HEK293 (cell line): ENCODE measurements around the gene AFF1.

Experiments
- CTCF ChIA-PET: fragments of 350-600 bp; formaldehyde crosslinking; extraction: SDS; loops from one replicate; lab custom pipeline; 2021; ENCODE audit warnings: antibody characterized with exemption; lab: Yijun Ruan, JAX
- POLR2A ChIA-PET: fragments of 300-600 bp; formaldehyde crosslinking; extraction: SDS; loops from one replicate; lab custom pipeline; 2020; ENCODE audit warnings: antibody characterized with exemption, inconsistent platforms; lab: Yijun Ruan, JAX
- H3K27ac ChIP-seq: fragments of 200-500 bp; sonication (Bioruptor generic); 2 replicates; pipeline ENCODE4 v1.5.1; 2014; ENCODE audit warnings: low read depth, low read length, control low read depth, inconsistent platforms; ENCODE audit errors: extremely low read depth
- H3K36me3 ChIP-seq, 2 experiments: fragments of 200-500 bp in 1 of 2; sonication (Bioruptor generic) in 1 of 2; 1 replicate in 1 of 2; 2 replicates in 1 of 2; pipeline ENCODE4 v1.5.1; 2014 to 2017; ENCODE audit warnings: inconsistent platforms in 2 of 2, low read length in 2 of 2; ENCODE audit not compliant: control insufficient read depth in 2 of 2, insufficient read depth in 1 of 2
- H3K4me1 ChIP-seq: fragments of 200-500 bp; sonication (Bioruptor generic); 2 replicates; pipeline ENCODE4 v1.5.1; 2014; ENCODE audit warnings: mild to moderate bottlenecking, low read length, inconsistent platforms; ENCODE audit not compliant: control insufficient read depth, insufficient read depth
- H3K4me3 ChIP-seq: 2 replicates; pipeline ENCODE4 v1.5.1; 2011; ENCODE audit warnings: low read depth, mild to moderate bottlenecking, control low read depth, low read length, moderate library complexity
- H3K9me3 ChIP-seq: fragments of 200-500 bp; sonication (Bioruptor generic); 2 replicates; pipeline ENCODE4 v1.5.1; 2014; ENCODE audit warnings: low read depth, low read length, inconsistent platforms; ENCODE audit not compliant: control insufficient read depth, insufficient read depth
- IKZF3 ChIP-seq: fragments of 450-650 bp; IDR thresholded peaks from 2 replicates; pipeline ENCODE4 v1.5.0; 2018; ENCODE audit warnings: missing biosample characterization, mild to moderate bottlenecking, missing genetic modification characterization, moderate library complexity
- RBAK ChIP-seq: fragments of 450-650 bp; formaldehyde crosslinking; IDR thresholded peaks from 2 replicates; pipeline ENCODE4 v1.5.1; 2016; ENCODE audit warnings: missing biosample characterization, missing genetic modification characterization
- REST ChIP-seq: fragments of 450-650 bp; formaldehyde crosslinking; IDR thresholded peaks from 2 replicates; pipeline ENCODE4 v1.5.1; 2016; ENCODE audit warnings: missing biosample characterization, missing genetic modification characterization
- SCRT2 ChIP-seq: fragments of 450-650 bp; formaldehyde crosslinking; IDR thresholded peaks from 2 replicates; pipeline ENCODE4 v1.5.1; 2016; ENCODE audit warnings: missing biosample characterization, missing genetic modification characterization
- WT1 ChIP-seq: fragments of 450-650 bp; formaldehyde crosslinking; IDR thresholded peaks from 2 replicates; pipeline ENCODE4 v1.5.1; 2016; ENCODE audit warnings: missing biosample characterization, missing genetic modification characterization
- ZBTB11 ChIP-seq: fragments of 450-650 bp; formaldehyde crosslinking; conservative IDR thresholded peaks from 2 replicates; pipeline ENCODE4 v1.5.1; 2016; ENCODE audit warnings: low read depth, missing biosample characterization, missing genetic modification characterization
- ZFP69B ChIP-seq: fragments of 450-650 bp; formaldehyde crosslinking; IDR thresholded peaks from 2 replicates; pipeline ENCODE4 v1.5.1; 2016; ENCODE audit warnings: missing biosample characterization, missing genetic modification characterization
- ZNF221 ChIP-seq: fragments of 450-650 bp; formaldehyde crosslinking; IDR thresholded peaks from 2 replicates; pipeline ENCODE4 v1.5.1; 2017; ENCODE audit warnings: missing biosample characterization, missing genetic modification characterization, borderline replicate concordance
- ZNF23 ChIP-seq: fragments of 450-650 bp; formaldehyde crosslinking; IDR thresholded peaks from 2 replicates; pipeline ENCODE4 v1.5.1; 2016; ENCODE audit warnings: missing biosample characterization, missing genetic modification characterization, borderline replicate concordance
- ZNF311 ChIP-seq: fragments of 450-650 bp; formaldehyde crosslinking; IDR thresholded peaks from 2 replicates; pipeline ENCODE4 v1.5.1; 2017; ENCODE audit warnings: missing biosample characterization, missing genetic modification characterization, borderline replicate concordance
- ZNF426 ChIP-seq: fragments of 450-650 bp; formaldehyde crosslinking; IDR thresholded peaks from 2 replicates; pipeline ENCODE4 v1.5.1; 2017; ENCODE audit warnings: missing biosample characterization, missing genetic modification characterization, mild to moderate bottlenecking, inconsistent platforms, moderate library complexity
- ZNF449 ChIP-seq: fragments of 450-650 bp; formaldehyde crosslinking; IDR thresholded peaks from 2 replicates; pipeline ENCODE4 v1.5.1; 2017; ENCODE audit warnings: missing biosample characterization, mild to moderate bottlenecking, missing genetic modification characterization, moderate library complexity
- ZNF514 ChIP-seq: fragments of 450-650 bp; formaldehyde crosslinking; IDR thresholded peaks from 2 replicates; pipeline ENCODE4 v1.5.1; 2016; ENCODE audit warnings: missing biosample characterization, missing genetic modification characterization
- ZNF518A ChIP-seq: fragments of 450-650 bp; formaldehyde crosslinking; conservative IDR thresholded peaks from 2 replicates; pipeline ENCODE4 v1.5.1; 2016; ENCODE audit warnings: low read depth, missing biosample characterization, missing genetic modification characterization
- ZNF529 ChIP-seq: fragments of 450-650 bp; formaldehyde crosslinking; IDR thresholded peaks from 2 replicates; pipeline ENCODE4 v1.5.1; 2017; ENCODE audit warnings: missing genetic modification characterization, missing biosample characterization; ENCODE audit not compliant: insufficient replicate concordance
- ZNF677 ChIP-seq: fragments of 450-650 bp; IDR thresholded peaks from 2 replicates; pipeline ENCODE4 v1.5.0; 2018; ENCODE audit warnings: missing biosample characterization, mild to moderate bottlenecking, missing genetic modification characterization, moderate library complexity
- ZNF704 ChIP-seq: fragments of 450-650 bp; formaldehyde crosslinking; IDR thresholded peaks from 2 replicates; pipeline ENCODE4 v1.5.1; 2016; ENCODE audit warnings: missing biosample characterization, missing genetic modification characterization
- ZSCAN4 ChIP-seq: fragments of 450-650 bp; formaldehyde crosslinking; IDR thresholded peaks from 2 replicates; pipeline ENCODE4 v1.5.1; 2017; ENCODE audit warnings: missing biosample characterization, missing genetic modification characterization
- TF ChIP-seq, protein P1 (sequence below): fragments of 450-650 bp; formaldehyde crosslinking; IDR thresholded peaks from 2 replicates; pipeline ENCODE4 v1.5.1; 2016; ENCODE audit warnings: missing biosample characterization, missing genetic modification characterization

Gene AFF1

GRCh38 chr4:87041141-87041540, 106.3 kb downstream of the AFF1 start (continued):
- TF ChIP-seq REST (no peak), SCRT2 (tag by site-specific recombination) (no peak), ZFP69B (tag by site-specific recombination) (no peak), ZNF514 (tag by site-specific recombination) (no peak), ZSCAN4 (tag by site-specific recombination) (no peak), ZNF529 (no peak), IKZF3 (tag by site-specific recombination) (no peak), ZNF704 (tag by site-specific recombination) (no peak), ZNF311 (tag by site-specific recombination) (no peak), ZNF677 (tag by site-specific recombination) (no peak), ZNF23 (tag by site-specific recombination) (no peak), ZNF426 (tag by site-specific recombination) (no peak)
- TF ChIP-seq, protein P1, sequence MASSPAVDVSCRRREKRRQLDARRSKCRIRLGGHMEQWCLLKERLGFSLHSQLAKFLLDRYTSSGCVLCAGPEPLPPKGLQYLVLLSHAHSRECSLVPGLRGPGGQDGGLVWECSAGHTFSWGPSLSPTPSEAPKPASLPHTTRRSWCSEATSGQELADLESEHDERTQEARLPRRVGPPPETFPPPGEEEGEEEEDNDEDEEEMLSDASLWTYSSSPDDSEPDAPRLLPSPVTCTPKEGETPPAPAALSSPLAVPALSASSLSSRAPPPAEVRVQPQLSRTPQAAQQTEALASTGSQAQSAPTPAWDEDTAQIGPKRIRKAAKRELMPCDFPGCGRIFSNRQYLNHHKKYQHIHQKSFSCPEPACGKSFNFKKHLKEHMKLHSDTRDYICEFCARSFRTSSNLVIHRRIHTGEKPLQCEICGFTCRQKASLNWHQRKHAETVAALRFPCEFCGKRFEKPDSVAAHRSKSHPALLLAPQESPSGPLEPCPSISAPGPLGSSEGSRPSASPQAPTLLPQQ (tag by site-specific recombination): no peak

- no peak overlapping the region for H3K4me3 ChIP-seq
- H3K36me3 ChIP-seq: peaks cover 0 to 8% of the 10 kb centered on the region in 2 experiments; a peak in 1 of 3 replicates
- peaks cover 4% of the 10 kb centered on the region for H3K4me1 ChIP-seq
- ChIA-PET CTCF (interaction anchor here (0.5 kb wide), 1 partner anchor 30 kb away, joined by 4 read pairs; no protein-coding TSS in a partner anchor), POLR2A (interaction anchor here (0.7 kb wide), 1 partner anchor 43 kb away, joined by 3 read pairs; no protein-coding TSS in a partner anchor)
- no peaks in the 10 kb centered on the region for H3K9me3 ChIP-seq
- H3K27ac ChIP-seq: no peak overlapping the region
- TF ChIP-seq ZNF518A: no peak
- no peak for TF ChIP-seq IKZF3 (tag by site-specific recombination)
- no peak for TF ChIP-seq ZNF221 (tag by site-specific recombination)
- no peak for TF ChIP-seq RBAK (tag by site-specific recombination)
- TF ChIP-seq ZBTB11: no peak
- TF ChIP-seq ZNF449 (tag by site-specific recombination): no peak
- no peak for TF ChIP-seq WT1
These were observed 107.4 kb downstream of the AFF1 start for GRCh38 chr4:87042221-87042620.
